NCI-H2227 (cell line): ENCODE measurements around the gene CLIP2.
"Not testable (repeated sequence)": the region's sequence is repeated elsewhere in the genome, so short reads cannot be mapped to it uniquely, and the experiment has no call there.

Experiments used
- DNase-seq: peaks from one replicate; lab custom pipeline; 2025; ENCODE audit not compliant: unreplicated experiment; lab: John Stamatoyannopoulos, UW

Gene CLIP2

GRCh38 chr7:74289018-74289658 lies at the start of gene CLIP2:
Gene CLIP2 (plus strand): TSS chr7:74289407. CDS start chr7:74317547, 28,140 bp downstream.
- DNase-seq, result peak; percentile 89

- no peak for DNase-seq
These were observed 48.7 kb upstream of the CLIP2 start for GRCh38 chr7:74240482-74240881.

- no peak for DNase-seq
These were observed 47.1 kb upstream of the CLIP2 start for GRCh38 chr7:74242122-74242443.

GRCh38 chr7:74246497-74246896 lies 42.7 kb upstream of the CLIP2 start:
- DNase-seq, result no peak

- no peak for DNase-seq
These were observed 41.1 kb upstream of the CLIP2 start for GRCh38 chr7:74248156-74248555.

GRCh38 chr7:74249058-74249457 lies 40.1 kb upstream of the CLIP2 start:
- not testable (repeated sequence) for DNase-seq

GRCh38 chr7:74252893-74253292 lies 36.3 kb upstream of the CLIP2 start:
- no peak for DNase-seq

- no peak for DNase-seq
These were observed 35.9 kb upstream of the CLIP2 start for GRCh38 chr7:74253331-74253730.

- DNase-seq, result no peak
These were observed 35.4 kb upstream of the CLIP2 start for GRCh38 chr7:74253835-74254128.

- peak; percentile 99 for DNase-seq
These were observed 34.9 kb upstream of the CLIP2 start, which contains the start of gene RFC2 for GRCh38 chr7:74254129-74254857. Gene RFC2 (minus strand): TSS chr7:74254399. CDS start chr7:74254383, 16 bp downstream.

- no peak for DNase-seq
These were observed 34.3 kb upstream of the CLIP2 start for GRCh38 chr7:74254858-74255379.

GRCh38 chr7:74255461-74255860 lies 33.7 kb upstream of the CLIP2 start:
- DNase-seq, result not testable (repeated sequence)

- DNase-seq, result no peak
These were observed 32.5 kb upstream of the CLIP2 start for GRCh38 chr7:74256491-74257408.

GRCh38 chr7:74258639-74259038 lies 30.6 kb upstream of the CLIP2 start:
- DNase-seq, result no peak

GRCh38 chr7:74262639-74263398 lies 26.4 kb upstream of the CLIP2 start:
- DNase-seq, result peak; percentile 39

GRCh38 chr7:74263399-74264120 lies 25.6 kb upstream of the CLIP2 start:
- DNase-seq, result no peak

GRCh38 chr7:74266191-74266963 lies 22.8 kb upstream of the CLIP2 start:
- DNase-seq, result no peak

GRCh38 chr7:74267756-74268565 lies 21.2 kb upstream of the CLIP2 start:
- no peak for DNase-seq
